ENCODE data around the gene UBL4B. TPM values are rescaled to one million over a fixed set of nuclear protein-coding genes. Genes with fewer than 3 reads are reported as not detected.

The UBL4B gene
- total RNA-seq, 1 experiment from 2014 or later = not detected

- Histone ChIP-seq H2BK12ac (ENCODE audit: insufficient read length, low read depth, low read length) (no peak overlapping the region), H3T11ph (ENCODE audit: low read length) (no peak overlapping the region), H2BK5ac (ENCODE audit: insufficient read length, low read length) (no peak overlapping the region), H3K14ac (ENCODE audit: insufficient read depth, low read length) (no peak overlapping the region), H2BK20ac (ENCODE audit: low read depth, low read length, poor library complexity, severe bottlenecking) (no peak overlapping the region), H3K79me2 (ENCODE audit: insufficient read depth, low read length) (no peaks in the 10 kb centered on the region), H3K23me2 (ENCODE audit: insufficient read length, low read depth, low read length, poor library complexity, severe bottlenecking) (no peaks in the 10 kb centered on the region), H3K4ac (ENCODE audit: low read depth, low read length) (no peak overlapping the region), H3K9me3 (ENCODE audit: control insufficient read depth, low read depth, low read length) (no peaks in the 10 kb centered on the region), H2AFZ (ENCODE audit: low read length) (no peak overlapping the region), H2AK5ac (ENCODE audit: insufficient read length, low read length) (no peak overlapping the region), H4K8ac (replicated peaks; ENCODE audit: insufficient read length, low read depth, low read length) (no peak overlapping the region), H2BK15ac (ENCODE audit: low read depth, low read length) (no peak overlapping the region), H3K9ac (ENCODE audit: extremely low read depth, insufficient read length, low read length) (no peak overlapping the region), H4K5ac (ENCODE audit: insufficient read length, low read depth, low read length) (no peak overlapping the region), H3K27ac (ENCODE audit: insufficient read length, low read depth, low read length) (no peak overlapping the region), H4K91ac (ENCODE audit: insufficient read length, low read depth, low read length) (no peak overlapping the region), H3K23ac (ENCODE audit: insufficient read length, low read depth, low read length) (no peak overlapping the region), H3K79me1 (ENCODE audit: insufficient read depth, low read depth, low read length, poor library complexity, severe bottlenecking) (no peaks in the 10 kb centered on the region), H3K18ac (ENCODE audit: insufficient read length, low read depth, low read length) (no peak overlapping the region), H4K20me1 (ENCODE audit: control insufficient read depth, insufficient read depth, insufficient read length) (no peaks in the 10 kb centered on the region), H3K4me1 (ENCODE audit: insufficient read depth, low read length) (peaks cover 8% of the 10 kb centered on the region; the same call in 1 of the 2 replicates), H3K27me3 (ENCODE audit: insufficient read depth, low read length) (no peaks in the 10 kb centered on the region), H3K4me2 (ENCODE audit: insufficient read depth, insufficient read length, low read length) (peak overlapping the region; percentile 56), H2BK120ac (ENCODE audit: low read depth, low read length, poor library complexity, severe bottlenecking) (no peak overlapping the region), H3K56ac (ENCODE audit: insufficient read length, low read depth, low read length) (no peak overlapping the region)
- peak; percentile 75 for DNase-seq
- Mint-ChIP-seq H3K4me3 (peak overlapping the region; percentile 3 to 10; a peak in 2 of 5 replicates), H3K27me3 (ENCODE audit: low read depth) (peaks cover 46% of the 10 kb centered on the region), H3K9me3 (no peaks in the 10 kb centered on the region; a peak in 1 of 5 replicates), H3K27ac (no peak overlapping the region), H3K4me1 (peaks cover 27 to 32% of the 10 kb centered on the region in 2 experiments), H3K36me3 (ENCODE audit: insufficient read depth in 1 of 3, low read depth in 3 of 3) (no peaks in the 10 kb centered on the region)
- TF ChIP-seq, protein P1, sequence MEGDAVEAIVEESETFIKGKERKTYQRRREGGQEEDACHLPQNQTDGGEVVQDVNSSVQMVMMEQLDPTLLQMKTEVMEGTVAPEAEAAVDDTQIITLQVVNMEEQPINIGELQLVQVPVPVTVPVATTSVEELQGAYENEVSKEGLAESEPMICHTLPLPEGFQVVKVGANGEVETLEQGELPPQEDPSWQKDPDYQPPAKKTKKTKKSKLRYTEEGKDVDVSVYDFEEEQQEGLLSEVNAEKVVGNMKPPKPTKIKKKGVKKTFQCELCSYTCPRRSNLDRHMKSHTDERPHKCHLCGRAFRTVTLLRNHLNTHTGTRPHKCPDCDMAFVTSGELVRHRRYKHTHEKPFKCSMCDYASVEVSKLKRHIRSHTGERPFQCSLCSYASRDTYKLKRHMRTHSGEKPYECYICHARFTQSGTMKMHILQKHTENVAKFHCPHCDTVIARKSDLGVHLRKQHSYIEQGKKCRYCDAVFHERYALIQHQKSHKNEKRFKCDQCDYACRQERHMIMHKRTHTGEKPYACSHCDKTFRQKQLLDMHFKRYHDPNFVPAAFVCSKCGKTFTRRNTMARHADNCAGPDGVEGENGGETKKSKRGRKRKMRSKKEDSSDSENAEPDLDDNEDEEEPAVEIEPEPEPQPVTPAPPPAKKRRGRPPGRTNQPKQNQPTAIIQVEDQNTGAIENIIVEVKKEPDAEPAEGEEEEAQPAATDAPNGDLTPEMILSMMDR (conservative IDR thresholded peaks at IDR 0.05) = no peak
- no CpG with 5 or more reads among the region's 7 CpGs for WGBS (ENCODE audit: extremely low coverage, insufficient read length, low lambda C conversion rate)
These were observed 24.7 kb downstream of the UBL4B start for GRCh38 chr1:110136911-110137310.
